H1 (cell line): Measurements from ENCODE around the gene DPYSL3. TPM values are rescaled to one million over a fixed set of nuclear protein-coding genes. Genes with fewer than 3 reads are reported as not detected.

Experiments used
- CTCF ChIA-PET: fragments of 300-600 bp; sonication (Branson Sonifier 250); formaldehyde crosslinking; loops from one replicate; lab custom pipeline; 2021; ENCODE audit not compliant: partially characterized antibody; lab: Charles Lee
- POLR2A ChIA-PET: fragments of 300-600 bp; sonication (Branson Sonifier 250); formaldehyde crosslinking; loops from one replicate; lab custom pipeline; 2021; ENCODE audit warnings: inconsistent platforms; ENCODE audit not compliant: partially characterized antibody; lab: Charles Lee
- DNase-seq, 2 experiments: peaks; one replicate each; pipeline versions ENCODE4 v3.0.0 to v3.0.0-alpha.2; 2010 to 2022; ENCODE audit warnings: low spot score in 2 of 2, low read depth in 1 of 2, mixed read lengths in 1 of 2
- FAIRE-seq: peaks from 2 replicates; lab custom pipeline; 2011; peaks lifted over from hg19 to GRCh38; lab: Jason Lieb, UNC
- H2AFZ ChIP-seq: 2 replicates; pipeline ENCODE4 v1.8.1; 2012; ENCODE audit warnings: low read length, inconsistent platforms
- H2AK5ac ChIP-seq: 2 replicates; pipeline ENCODE4 v1.6.1; 2013; ENCODE audit warnings: low read depth, low read length
- H2BK120ac ChIP-seq: replicated peaks from 2 replicates; pipeline ENCODE3; 2013; ENCODE audit warnings: low read depth, low read length, inconsistent platforms
- H2BK12ac ChIP-seq: 2 replicates; pipeline ENCODE4 v1.6.1; 2013; ENCODE audit warnings: low read depth, low read length
- H2BK15ac ChIP-seq: 2 replicates; pipeline ENCODE4 v1.6.1; 2013; ENCODE audit warnings: low read length
- H2BK20ac ChIP-seq: 2 replicates; pipeline ENCODE4 v1.6.1; 2013; ENCODE audit warnings: low read length
- H2BK5ac ChIP-seq: 2 replicates; pipeline ENCODE4 v1.6.1; 2013; ENCODE audit warnings: low read depth, low read length
- H3K14ac ChIP-seq: 2 replicates; pipeline ENCODE4 v1.6.1; 2013; ENCODE audit warnings: inconsistent platforms; ENCODE audit not compliant: insufficient read length
- H3K18ac ChIP-seq: 2 replicates; pipeline ENCODE4 v1.6.1; 2013; ENCODE audit warnings: low read length; ENCODE audit errors: extremely low read depth
- H3K23ac ChIP-seq: 2 replicates; pipeline ENCODE4 v1.6.1; 2013; ENCODE audit warnings: inconsistent platforms; ENCODE audit not compliant: insufficient read length
- H3K23me2 ChIP-seq: 2 replicates; pipeline ENCODE4 v1.6.1; 2013; ENCODE audit warnings: low read depth, low read length
- H3K27ac ChIP-seq: 2 replicates; pipeline ENCODE4 v1.6.1; 2011; ENCODE audit warnings: low read depth, low read length, inconsistent platforms
- H3K27me3 ChIP-seq, 4 experiments: replicated peaks in 1 of 4; 1 replicate in 1 of 4; 2 replicates in 3 of 4; pipeline versions ENCODE4 v1.6.1 to v1.8.1; 2011 to 2013; ENCODE audit warnings: low read length in 3 of 4, mild to moderate bottlenecking in 3 of 4, inconsistent platforms in 2 of 4, mixed read lengths in 2 of 4, moderate library complexity in 1 of 4; ENCODE audit not compliant: control insufficient read depth in 3 of 4, insufficient read depth in 3 of 4; ENCODE audit errors: extremely low read depth in 1 of 4
- H3K36me3 ChIP-seq, 4 experiments: 2 replicates each; pipeline versions ENCODE4 v1.6.1 to v1.8.1; 2011 to 2013; ENCODE audit warnings: mild to moderate bottlenecking in 4 of 4, low read length in 3 of 4, moderate library complexity in 2 of 4, control low read depth in 1 of 4, inconsistent platforms in 1 of 4; ENCODE audit not compliant: insufficient read depth in 4 of 4, control insufficient read depth in 2 of 4
- H3K4ac ChIP-seq: replicated peaks from 2 replicates; pipeline ENCODE3; 2013; ENCODE audit warnings: low read length, low read depth, mixed read lengths, inconsistent platforms; ENCODE audit not compliant: insufficient read length
- H3K4me1 ChIP-seq, 4 experiments: replicated peaks in 1 of 4; 1 replicate in 1 of 4; 2 replicates in 3 of 4; pipeline versions ENCODE4 v1.6.1 to v1.8.1; 2011 to 2013; ENCODE audit warnings: low read length in 3 of 4, inconsistent platforms in 2 of 4, mixed read lengths in 1 of 4; ENCODE audit not compliant: insufficient read depth in 4 of 4, control insufficient read depth in 3 of 4
- H3K4me2 ChIP-seq, 2 experiments: 2 replicates each; pipeline versions ENCODE4 v1.6.1 to v1.8.1; 2011 to 2013; ENCODE audit warnings: low read depth in 2 of 2, low read length in 2 of 2, control low read depth in 1 of 2, inconsistent platforms in 1 of 2, mild to moderate bottlenecking in 1 of 2; ENCODE audit not compliant: insufficient read depth in 1 of 2
- H3K4me3 ChIP-seq, 4 experiments: fragments of 200-600, 300-600 bp in 1 of 4; sonication (generic), shearing (Covaris generic), sonication (Bioruptor Twin) in 1 of 4; 2 replicates each; pipeline versions ENCODE4 v1.5.1 to v1.8.1; 2011 to 2016; ENCODE audit warnings: low read length in 4 of 4, low read depth in 3 of 4, control low read depth in 2 of 4, inconsistent platforms in 2 of 4, mild to moderate bottlenecking in 2 of 4, mixed read lengths in 1 of 4, moderate library complexity in 1 of 4; ENCODE audit not compliant: insufficient read depth in 2 of 4; ENCODE audit errors: extremely low read depth in 1 of 4
- H3K56ac ChIP-seq: replicated peaks from 2 replicates; pipeline ENCODE3; 2013; ENCODE audit warnings: low read depth, mild to moderate bottlenecking, mixed read lengths, low read length, inconsistent platforms; ENCODE audit not compliant: insufficient read length
- H3K79me1 ChIP-seq: 2 replicates; pipeline ENCODE4 v1.6.1; 2013; ENCODE audit warnings: low read depth, low read length, control low read depth
- H3K79me2 ChIP-seq, 2 experiments: 2 replicates each; pipeline versions ENCODE4 v1.6.1 to v1.8.1; 2012 to 2013; ENCODE audit warnings: low read length in 2 of 2, mild to moderate bottlenecking in 2 of 2, inconsistent platforms in 1 of 2; ENCODE audit not compliant: insufficient read depth in 2 of 2, control insufficient read depth in 1 of 2
- H3K9ac ChIP-seq, 4 experiments: replicated peaks in 1 of 4; 1 replicate in 1 of 4; 2 replicates in 3 of 4; pipeline versions ENCODE4 v1.6.1 to v1.8.1; 2011 to 2013; ENCODE audit warnings: low read depth in 3 of 4, low read length in 3 of 4, control low read depth in 2 of 4, mild to moderate bottlenecking in 2 of 4, moderate library complexity in 2 of 4, inconsistent platforms in 1 of 4; ENCODE audit errors: extremely low read depth in 1 of 4
- H3K9me3 ChIP-seq, 2 experiments: 2 replicates each; pipeline versions ENCODE4 v1.6.1 to v1.8.1; 2012 to 2013; ENCODE audit warnings: mild to moderate bottlenecking in 2 of 2, moderate library complexity in 2 of 2, control low read depth in 1 of 2, inconsistent platforms in 1 of 2, low read depth in 1 of 2, low read length in 1 of 2, mixed read lengths in 1 of 2; ENCODE audit not compliant: insufficient read depth in 2 of 2
- H4K20me1 ChIP-seq, 2 experiments: replicated peaks in 1 of 2; 2 replicates each; pipeline versions ENCODE3 to v1.8.1; 2011 to 2013; ENCODE audit warnings: inconsistent platforms in 2 of 2, low read length in 2 of 2, mild to moderate bottlenecking in 1 of 2; ENCODE audit not compliant: insufficient read depth in 2 of 2, control insufficient read depth in 1 of 2
- H4K5ac ChIP-seq: 2 replicates; pipeline ENCODE4 v1.6.1; 2013; ENCODE audit warnings: low read length, low read depth, mixed read lengths, inconsistent platforms; ENCODE audit not compliant: insufficient read length
- H4K8ac ChIP-seq: 2 replicates; pipeline ENCODE4 v1.8.0; 2013; ENCODE audit warnings: mild to moderate bottlenecking, moderate library complexity, low read length, inconsistent platforms; ENCODE audit not compliant: insufficient read depth; ENCODE audit errors: extremely low read depth
- H4K91ac ChIP-seq: replicated peaks from 2 replicates; pipeline ENCODE3; 2013; ENCODE audit warnings: low read length, mixed read lengths, inconsistent platforms; ENCODE audit not compliant: insufficient read length
- CBX5 ChIP-seq: fragments of 300-800, 300-1000 bp; sonication (generic); IDR thresholded peaks from 2 replicates; pipeline ENCODE4 v1.7.1; 2016; ENCODE audit warnings: antibody characterized with exemption, low read length, low read depth
- CHD1 ChIP-seq: IDR thresholded peaks from 2 replicates; pipeline ENCODE4 v1.6.1; 2012; ENCODE audit warnings: low read depth, low read length, improper control_type of control experiment
- EGR1 ChIP-seq: IDR thresholded peaks from 2 replicates; pipeline ENCODE4 v1.6.1; 2011; ENCODE audit warnings: low read depth, low read length, borderline replicate concordance
- FOSL1 ChIP-seq: IDR thresholded peaks from 2 replicates; pipeline ENCODE4 v1.6.1; 2011; ENCODE audit warnings: mild to moderate bottlenecking, low read depth, low read length, moderate library complexity; ENCODE audit not compliant: insufficient read depth
- GABPA ChIP-seq: IDR thresholded peaks from 2 replicates; pipeline ENCODE4 v1.6.1; 2011; ENCODE audit warnings: mild to moderate bottlenecking, low read length, moderate library complexity, borderline replicate concordance; ENCODE audit not compliant: insufficient read depth
- NANOG ChIP-seq: IDR thresholded peaks from 2 replicates; pipeline ENCODE4 v1.6.1; 2011; ENCODE audit warnings: low read length, low read depth, mild to moderate bottlenecking, inconsistent platforms; ENCODE audit not compliant: insufficient read depth, poor library complexity, severe bottlenecking
- PHF8 ChIP-seq: fragments of 200-600 bp; sonication (generic); conservative IDR thresholded peaks from 2 replicates; pipeline ENCODE4 v1.7.1; 2012; ENCODE audit warnings: low read depth, mild to moderate bottlenecking, inconsistent platforms, low read length, moderate library complexity
- POLR2AphosphoS5 ChIP-seq: IDR thresholded peaks from 2 replicates; pipeline ENCODE4 v1.6.1; 2011; ENCODE audit warnings: low read depth, low read length
- RBBP5 ChIP-seq: IDR thresholded peaks from 2 replicates; pipeline ENCODE4 v1.7.1; 2012; ENCODE audit warnings: low read depth, mild to moderate bottlenecking, inconsistent platforms, low read length, moderate library complexity, borderline replicate concordance
- USF2 ChIP-seq: IDR thresholded peaks from 2 replicates; pipeline ENCODE4 v1.6.1; 2011; ENCODE audit warnings: low read length, improper control_type of control experiment
- ZNF274 ChIP-seq: IDR thresholded peaks from 2 replicates; pipeline ENCODE4 v1.7.0; 2012; ENCODE audit warnings: low read length, borderline replicate concordance; ENCODE audit errors: extremely low read depth
- WGBS, 2 experiments: shearing (Covaris generic) in 1 of 2; methylation state at CpG; one replicate each; pipeline versions ENCODE4 v1.1.6 to v1.1.7; 2013 to 2015; ENCODE audit warnings: low lambda C conversion rate in 2 of 2, mixed read lengths in 2 of 2, inconsistent platforms in 1 of 2, low coverage in 1 of 2, missing lambda C conversion rate in 1 of 2; ENCODE audit not compliant: insufficient replicate concordance in 2 of 2, insufficient coverage in 1 of 2, insufficient read length in 1 of 2; ENCODE audit errors: extremely low coverage in 1 of 2, missing lambda C conversion rate in 1 of 2; 5-methylcytosine and 5-hydroxymethylcytosine counted together
- polyA plus RNA-seq, 7 experiments: library from polyadenylated mRNA; depleted of rRNA in 3 of 7; stranded (reverse) in 5 of 7; unstranded in 2 of 7; fragments of >200 nt in 5 of 7; fragments of 200-250 nt in 2 of 7; gene quantifications; 1 replicate in 5 of 7; 2 replicates in 1 of 7; 4 replicates in 1 of 7; pipeline versions ENCODE4 v1.2.1 to v1.2.3, GENCODE V29; 2011 to 2013; ENCODE audit warnings: missing spikeins in 2 of 7, mixed read lengths in 2 of 7
- total RNA-seq: library from RNA; stranded (reverse); fragmentation: NEBNext Ultra II Directional; extraction: Animal tissue kit (Norgen Biotek cat#: 25700); gene quantifications from 2 replicates; pipeline ENCODE4 v1.2.1, GENCODE V29; 2021

The DPYSL3 gene
- total and polyA plus RNA-seq, 2 of the 8 experiments (the other 6 are each of a cell fraction or from before 2014, with no cell fraction given), result 268 to 387 TPM

DNA sequence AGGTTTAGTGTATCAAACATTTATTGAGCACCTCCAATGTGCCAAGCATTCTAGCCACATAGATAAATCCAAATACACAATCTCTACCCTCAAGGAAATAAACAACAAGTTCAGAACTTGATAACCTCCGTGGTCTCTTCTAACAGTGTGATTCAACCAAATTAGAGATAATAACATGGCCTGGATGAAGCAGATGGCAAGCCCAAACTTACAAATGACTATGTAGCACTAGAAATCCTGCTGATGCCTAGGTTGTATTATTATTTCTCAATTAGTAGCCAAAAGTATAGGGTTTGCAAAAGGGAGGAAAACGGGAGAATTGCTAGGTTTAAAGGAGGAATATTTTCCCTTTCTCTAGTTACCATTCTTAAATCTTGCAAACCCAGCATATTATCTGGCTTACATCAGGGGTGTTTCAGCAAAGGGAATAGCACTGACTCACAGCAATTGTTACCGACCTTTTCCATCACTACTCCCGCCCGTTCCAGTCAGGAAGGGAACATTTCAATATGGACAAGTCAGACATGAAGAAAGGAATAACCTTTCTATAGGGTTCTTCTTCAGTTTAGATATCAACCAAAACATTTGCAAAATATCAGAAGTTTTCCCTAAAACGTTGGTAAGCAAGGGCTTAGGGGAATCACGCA, 2.3 kb downstream of the DPYSL3 start:
- DNase-seq (no peak), FAIRE-seq (no peak)
- H3K9ac ChIP-seq, result no peak overlapping the region; a peak in 1 of 7 replicates
- peak overlapping the region; percentile 70 to 96 (median 90); a peak in 5 of 8 replicates for H3K4me3 ChIP-seq
- H3K36me3 ChIP-seq, result no peaks in the 10 kb centered on the region
- H3K4me2 ChIP-seq, result peak overlapping the region; percentile 86 to 99
- WGBS, 2 experiments, result 65% methylated on average over 7 of the region's 7 CpGs; no CpG with 5 or more reads in 1 of the 2 experiments
- no peak overlapping the region for H2AFZ ChIP-seq
- H2BK12ac ChIP-seq, result no peak overlapping the region
- no peak overlapping the region for H2BK5ac ChIP-seq
- H2BK20ac ChIP-seq, result no peak overlapping the region
- H4K91ac ChIP-seq, result no peak overlapping the region
- no peaks in the 10 kb centered on the region for H3K9me3 ChIP-seq
- H3K56ac ChIP-seq, result no peak overlapping the region
- H3K4ac ChIP-seq, result no peak overlapping the region
- H2BK15ac ChIP-seq, result no peak overlapping the region
- H3K18ac ChIP-seq, result no peak overlapping the region
- POLR2A ChIA-PET, result interaction anchor here (0.9 to 1.6 kb wide), 5 partner anchors 13 to 62 kb away, joined by 3 to 4 read pairs (median 3); no protein-coding TSS in a partner anchor
- H3K27ac ChIP-seq, result no peak overlapping the region
- H2AK5ac ChIP-seq, result no peak overlapping the region
- peaks cover 2 to 13% (median 12%) of the 10 kb centered on the region in 4 experiments; a peak in 5 of 7 replicates for H3K27me3 ChIP-seq
- H3K23ac ChIP-seq, result no peak overlapping the region
- no peak overlapping the region for H4K8ac ChIP-seq
- H4K5ac ChIP-seq, result no peak overlapping the region
- no peaks in the 10 kb centered on the region for H4K20me1 ChIP-seq
- H3K79me2 ChIP-seq, result peaks cover 3 to 66% of the 10 kb centered on the region in 2 experiments; a peak in 3 of 4 replicates
- H2BK120ac ChIP-seq, result no peak overlapping the region
- TF ChIP-seq CHD1 (no peak), PHF8 (no peak), EGR1 (no peak), NANOG (no peak), ZNF274 (no peak), CBX5 (no peak), FOSL1 (no peak), RBBP5 (no peak), POLR2AphosphoS5 (no peak), USF2 (no peak), GABPA (no peak)
- no peak overlapping the region for H3K14ac ChIP-seq
- peaks cover 3 to 11% (median 7%) of the 10 kb centered on the region in 4 experiments; a peak in 5 of 7 replicates for H3K4me1 ChIP-seq
- peaks cover 16% of the 10 kb centered on the region for H3K23me2 ChIP-seq
- CTCF ChIA-PET, result interaction anchor here (0.8 to 5.1 kb wide), 12 partner anchors 9 to 113 kb away, joined by 3 to 33 read pairs (median 4); no protein-coding TSS in a partner anchor
- H3K79me1 ChIP-seq, result no peaks in the 10 kb centered on the region
